T-helper 22 cell (primary cell): ENCODE results near the gene OR4K17.
"Not testable (repeated sequence)": the region's sequence is repeated elsewhere in the genome, so short reads cannot be mapped to it uniquely, and the experiment has no call there.

Experiments used
- DNase-seq: peaks from one replicate; pipeline ENCODE4 v3.0.0-alpha.2; 2020; ENCODE audit warnings: low read depth

The OR4K17 gene, protein sequence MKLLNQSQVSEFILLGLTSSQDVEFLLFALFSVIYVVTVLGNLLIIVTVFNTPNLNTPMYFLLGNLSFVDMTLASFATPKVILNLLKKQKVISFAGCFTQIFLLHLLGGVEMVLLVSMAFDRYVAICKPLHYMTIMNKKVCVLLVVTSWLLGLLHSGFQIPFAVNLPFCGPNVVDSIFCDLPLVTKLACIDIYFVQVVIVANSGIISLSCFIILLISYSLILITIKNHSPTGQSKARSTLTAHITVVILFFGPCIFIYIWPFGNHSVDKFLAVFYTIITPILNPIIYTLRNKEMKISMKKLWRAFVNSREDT

DNA sequence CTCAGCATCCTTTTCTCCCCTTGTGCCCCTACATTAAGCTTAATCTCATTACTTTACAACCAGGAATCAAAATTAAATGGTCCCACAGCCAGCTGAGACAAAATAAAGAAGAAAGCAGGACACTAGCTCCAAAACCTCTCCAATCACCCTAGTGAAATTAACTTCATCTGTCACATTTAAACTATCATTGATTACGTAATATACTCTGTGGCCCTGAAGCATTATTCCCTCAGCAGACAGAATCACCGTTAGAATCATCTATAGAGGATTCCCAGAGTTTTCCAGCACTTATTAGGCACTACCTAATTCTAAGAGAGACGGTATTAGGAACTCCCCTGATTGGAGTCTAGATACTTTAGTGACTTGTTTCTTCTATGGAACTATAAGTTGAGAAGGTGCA is at the start of gene OR4K17:
TSS of gene OR4K17 (plus strand) at position 302 of the 400 bp plus-strand sequence. CDS start 6,761 bp downstream, outside the sequence.
- no peak for DNase-seq

DNA sequence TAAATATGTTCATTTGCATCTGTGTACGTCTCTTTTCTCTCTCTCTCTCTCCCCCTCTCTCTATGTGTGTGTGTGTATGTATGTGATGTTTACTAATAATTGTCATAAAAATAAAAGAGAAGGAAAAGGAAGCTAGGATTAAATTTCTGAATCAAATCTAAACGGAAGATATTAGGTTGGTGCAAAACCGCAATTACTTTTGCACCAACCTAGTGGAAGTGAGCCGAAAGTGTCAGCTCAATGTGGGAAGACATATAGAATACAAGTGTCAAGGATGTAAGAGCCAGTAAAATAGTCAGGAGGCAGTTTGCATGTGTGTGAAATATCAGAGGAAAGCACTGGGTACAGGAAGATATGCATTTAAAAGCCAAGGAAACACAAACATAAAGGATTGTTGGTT is 18.5 kb upstream of the OR4K17 start:
- no peak for DNase-seq

DNA sequence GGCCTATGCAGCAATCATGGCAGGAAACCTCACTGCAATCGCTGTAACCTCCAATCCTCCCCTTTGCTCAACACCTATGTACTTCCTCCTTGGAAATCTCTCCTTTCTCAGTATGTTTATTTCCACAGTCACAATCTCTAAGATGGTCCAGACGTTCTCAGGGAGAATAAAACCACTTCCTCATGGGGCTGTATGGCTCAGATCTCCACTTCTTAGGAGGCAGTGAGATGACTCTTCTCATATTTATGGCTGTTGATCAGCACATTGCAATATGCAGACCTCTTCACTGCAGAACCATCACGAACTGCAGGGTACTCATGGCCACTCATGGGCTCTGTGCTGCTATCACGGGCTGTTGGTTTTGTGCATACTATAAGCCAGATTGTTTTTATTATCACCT is 17.1 kb upstream of the OR4K17 start:
- no peak for DNase-seq

DNA sequence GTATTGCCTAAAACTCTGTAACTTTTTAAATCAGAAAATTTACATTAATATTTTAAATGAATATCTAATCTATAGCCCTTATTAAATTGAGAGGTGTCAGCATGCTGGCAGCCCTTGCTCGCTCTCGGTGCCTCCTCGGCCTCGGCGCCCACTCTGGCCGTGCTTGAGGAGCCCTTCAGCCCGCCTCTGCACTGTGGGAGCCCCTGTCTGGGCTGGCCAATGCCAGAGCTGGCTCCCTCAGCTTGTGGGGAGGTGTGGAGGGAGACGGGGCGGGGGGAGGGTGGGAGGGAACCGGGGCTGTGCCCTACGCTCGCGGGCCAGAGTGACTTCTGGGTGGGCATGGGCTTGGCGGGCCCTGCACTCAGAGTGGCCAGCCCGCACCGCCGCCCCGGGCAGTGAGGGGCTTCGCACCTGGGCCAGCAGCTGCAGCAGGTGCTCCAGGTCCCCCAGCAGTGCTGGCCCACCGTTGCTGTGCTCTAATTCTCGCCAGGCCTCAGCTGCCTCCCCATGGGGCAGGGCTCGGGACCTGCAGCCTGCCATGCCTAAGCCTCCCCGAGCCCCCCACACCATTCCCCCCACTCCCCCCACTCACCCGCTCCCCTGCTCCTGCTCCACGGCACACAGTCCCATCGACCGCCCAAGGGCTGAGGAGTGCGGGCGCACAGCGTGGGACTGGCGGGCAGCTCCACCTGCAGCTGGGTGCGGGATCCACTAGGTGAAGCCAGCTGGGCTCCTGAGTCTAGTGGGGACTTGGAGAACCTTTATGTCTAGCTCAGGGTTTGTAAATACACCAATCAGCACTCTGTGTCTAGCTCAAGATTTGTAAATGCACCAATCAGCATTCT is 11.4 kb upstream of the OR4K17 start:
- not testable (repeated sequence) for DNase-seq

DNA sequence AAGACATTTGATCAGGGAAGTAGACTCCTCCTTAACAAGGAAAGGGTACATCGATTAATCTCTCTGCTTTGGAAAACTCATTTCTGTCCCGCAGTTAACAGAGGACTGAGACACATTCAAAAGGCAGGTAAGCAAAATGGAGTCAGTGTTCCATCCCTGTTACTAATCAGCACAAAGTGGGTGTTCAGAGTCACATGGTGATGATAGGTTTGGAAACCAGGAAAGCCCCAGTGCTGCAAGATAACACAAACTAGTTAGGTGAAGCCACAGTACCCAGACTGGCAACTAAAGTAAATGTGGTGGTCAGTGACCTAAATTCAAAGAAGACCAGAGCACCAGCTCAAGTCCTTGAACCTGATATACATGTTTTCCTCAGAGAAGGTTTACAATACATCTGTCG is 1.8 kb downstream of the OR4K17 start:
- DNase-seq = no peak

DNA sequence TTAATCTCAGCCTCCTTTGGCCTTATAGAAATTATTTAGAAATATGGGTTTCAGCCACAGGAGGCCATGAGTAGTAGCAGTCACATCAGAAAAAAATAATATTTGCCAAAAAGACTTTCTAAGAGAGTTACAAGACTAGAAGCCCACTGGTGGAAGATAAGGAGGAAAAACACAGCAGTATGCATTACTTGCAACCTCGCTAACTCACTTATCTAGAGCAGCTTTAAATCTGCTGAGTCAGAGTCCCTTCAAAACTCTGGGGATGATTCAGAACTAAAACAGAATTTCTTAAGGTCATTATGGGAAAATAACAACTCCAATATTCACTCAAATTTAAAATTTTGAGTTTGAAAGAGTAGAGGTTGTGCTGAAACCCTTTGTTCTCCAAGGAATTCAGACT is 6.2 kb downstream of the OR4K17 start:
- no peak for DNase-seq

DNA sequence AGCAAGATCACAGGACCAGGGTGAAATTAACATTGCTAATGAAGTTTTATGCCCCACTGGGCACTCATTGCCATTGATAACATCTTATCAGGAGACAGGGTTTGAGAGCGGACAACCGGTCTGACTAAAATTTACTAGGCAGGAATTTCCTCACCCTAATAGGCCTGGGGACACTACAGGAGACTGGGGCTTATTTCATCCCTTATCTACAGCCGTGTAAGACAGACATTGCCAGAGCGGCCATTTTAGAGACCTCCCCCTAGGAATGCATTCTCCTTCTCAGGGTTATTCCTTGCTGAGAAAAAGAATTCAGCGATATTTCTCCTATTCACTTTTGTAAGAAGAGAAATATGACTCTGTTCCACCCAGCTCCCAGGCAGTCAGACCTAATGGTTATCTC is 8.3 kb downstream of the OR4K17 start:
- no peak for DNase-seq

DNA sequence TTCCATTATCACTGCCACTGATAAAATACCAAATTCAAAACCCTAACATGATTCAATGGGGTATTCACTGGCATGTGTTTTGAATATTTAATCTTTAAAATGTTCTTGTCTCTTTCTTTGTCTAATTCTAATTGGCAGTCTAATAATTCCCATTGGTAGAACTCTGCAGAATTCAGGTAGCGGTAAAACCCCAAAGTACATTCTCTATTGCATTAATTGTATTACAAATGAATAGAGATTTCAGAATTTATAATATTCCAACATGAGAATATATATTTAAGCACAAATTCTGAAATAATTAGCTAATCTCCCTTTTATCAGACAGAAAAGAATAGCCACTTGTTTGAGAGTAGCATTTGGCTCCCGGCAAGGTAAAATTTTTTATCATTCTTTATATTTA is 28.0 kb downstream of the OR4K17 start, which contains the start of gene OR4N5:
TSS of gene OR4N5 (plus strand) at position 301 of the 400 bp plus-strand sequence. CDS start 4,916 bp downstream, outside the sequence.
- DNase-seq = no peak

DNA sequence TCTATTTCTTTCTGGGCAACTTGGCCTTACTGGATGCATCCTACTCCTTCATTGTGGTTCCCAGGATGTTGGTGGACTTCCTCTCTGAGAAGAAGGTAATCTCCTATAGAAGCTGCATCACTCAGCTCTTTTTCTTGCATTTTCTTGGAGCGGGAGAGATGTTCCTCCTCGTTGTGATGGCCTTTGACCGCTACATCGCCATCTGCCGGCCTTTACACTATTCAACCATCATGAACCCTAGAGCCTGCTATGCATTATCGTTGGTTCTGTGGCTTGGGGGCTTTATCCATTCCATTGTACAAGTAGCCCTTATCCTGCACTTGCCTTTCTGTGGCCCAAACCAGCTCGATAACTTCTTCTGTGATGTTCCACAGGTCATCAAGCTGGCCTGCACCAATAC is 33.4 kb downstream of the OR4K17 start:
- DNase-seq = no peak

DNA sequence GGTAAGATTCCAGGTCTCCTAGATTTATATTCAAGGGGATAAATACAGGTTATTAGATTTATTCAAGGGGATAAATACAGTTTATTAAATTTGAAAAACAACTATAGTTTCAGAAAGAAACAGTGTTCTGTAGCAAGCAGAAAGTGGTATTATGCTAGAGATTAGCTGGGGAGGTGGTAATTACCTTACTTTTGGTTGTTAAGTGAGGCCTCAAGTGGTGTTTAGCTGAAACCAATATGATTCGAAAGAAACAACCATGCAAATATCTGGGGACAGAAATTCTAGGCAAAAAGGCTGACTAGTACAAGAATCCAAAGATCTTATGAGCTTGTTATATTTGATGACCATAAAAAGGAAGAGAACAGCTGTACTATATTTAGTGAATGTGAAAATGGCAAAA is 34.3 kb downstream of the OR4K17 start:
- no peak for DNase-seq

DNA sequence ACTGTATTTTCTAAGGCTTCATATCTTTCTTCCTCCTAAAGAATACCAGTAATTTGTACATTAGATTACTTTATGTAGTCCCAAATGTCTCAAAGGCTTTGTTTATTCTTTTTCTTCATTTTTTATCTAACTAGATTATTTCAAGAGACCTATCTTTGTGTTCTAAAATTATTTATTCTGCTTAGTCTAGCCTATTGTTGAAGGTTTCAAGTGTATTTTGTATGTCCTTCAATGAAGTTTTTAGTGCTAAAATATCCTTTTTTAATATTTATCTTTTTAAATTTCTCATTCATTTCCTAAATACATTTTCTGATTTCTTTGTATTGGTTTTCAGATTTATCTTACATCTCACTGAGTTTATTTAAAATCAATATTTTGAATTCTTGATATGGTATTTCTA is 53.9 kb downstream of the OR4K17 start:
- no peak for DNase-seq

DNA sequence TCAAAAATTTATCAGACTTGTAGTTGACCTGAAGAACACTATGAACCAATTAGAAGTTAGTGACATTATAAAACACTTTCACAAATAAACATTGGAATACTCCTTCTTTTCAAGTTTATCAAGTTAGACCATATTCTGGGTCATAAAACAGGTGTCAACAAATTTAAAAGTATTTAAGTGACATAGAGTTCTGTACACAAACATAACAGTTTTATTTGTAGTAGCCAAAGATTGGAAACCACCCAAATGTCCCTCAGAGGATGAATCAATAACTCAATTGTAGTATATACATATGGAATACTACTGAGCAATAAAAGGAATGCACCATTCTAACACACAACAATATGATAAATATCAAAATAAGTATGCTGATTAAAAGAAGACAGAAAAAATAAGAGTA is 56.6 kb downstream of the OR4K17 start:
- DNase-seq = no peak

DNA sequence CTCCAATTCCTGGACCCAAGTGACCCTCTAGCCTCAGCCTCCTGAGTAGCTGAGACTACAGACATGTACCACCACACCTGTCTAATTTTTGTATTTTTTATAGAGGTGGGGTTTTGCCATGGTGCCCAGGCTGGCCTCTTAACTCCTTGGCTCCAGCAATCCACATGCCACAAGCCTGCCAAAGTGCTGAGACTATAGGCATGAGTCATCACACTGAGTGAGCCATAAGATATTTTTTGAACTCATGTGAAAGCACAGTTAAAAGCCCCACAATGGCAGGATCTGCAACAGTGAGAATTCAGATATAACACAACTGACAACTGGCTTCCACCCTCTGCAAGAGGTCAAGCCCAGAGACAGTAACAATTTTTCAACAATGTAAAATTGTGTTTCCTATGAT is 59.3 kb downstream of the OR4K17 start:
- DNase-seq = not testable (repeated sequence)
